ENCODE measurements around the gene EME2.

GRCh38 chr16:1729445-1729844, 43.2 kb upstream of the EME2 start:
- TF ChIP-seq POLR2AphosphoS5 (IDR thresholded peaks at IDR 0.05; ENCODE audit: low read depth, low read length) = no peak
- TF ChIP-seq, protein P1, sequence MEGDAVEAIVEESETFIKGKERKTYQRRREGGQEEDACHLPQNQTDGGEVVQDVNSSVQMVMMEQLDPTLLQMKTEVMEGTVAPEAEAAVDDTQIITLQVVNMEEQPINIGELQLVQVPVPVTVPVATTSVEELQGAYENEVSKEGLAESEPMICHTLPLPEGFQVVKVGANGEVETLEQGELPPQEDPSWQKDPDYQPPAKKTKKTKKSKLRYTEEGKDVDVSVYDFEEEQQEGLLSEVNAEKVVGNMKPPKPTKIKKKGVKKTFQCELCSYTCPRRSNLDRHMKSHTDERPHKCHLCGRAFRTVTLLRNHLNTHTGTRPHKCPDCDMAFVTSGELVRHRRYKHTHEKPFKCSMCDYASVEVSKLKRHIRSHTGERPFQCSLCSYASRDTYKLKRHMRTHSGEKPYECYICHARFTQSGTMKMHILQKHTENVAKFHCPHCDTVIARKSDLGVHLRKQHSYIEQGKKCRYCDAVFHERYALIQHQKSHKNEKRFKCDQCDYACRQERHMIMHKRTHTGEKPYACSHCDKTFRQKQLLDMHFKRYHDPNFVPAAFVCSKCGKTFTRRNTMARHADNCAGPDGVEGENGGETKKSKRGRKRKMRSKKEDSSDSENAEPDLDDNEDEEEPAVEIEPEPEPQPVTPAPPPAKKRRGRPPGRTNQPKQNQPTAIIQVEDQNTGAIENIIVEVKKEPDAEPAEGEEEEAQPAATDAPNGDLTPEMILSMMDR (IDR thresholded peaks at IDR 0.05 in 2 of 3, conservative IDR thresholded peaks at IDR 0.05 in 1 of 3; ENCODE audit: borderline replicate concordance in 1 of 3, insufficient read depth in 1 of 3, low read depth in 2 of 3, low read length in 2 of 3) = no peak
- TF ChIP-seq REST (IDR thresholded peaks at IDR 0.05; ENCODE audit: low read depth) = no peak
